Lower lobe of right lung (tissue), 2 donors: ENCODE data around the gene IGFL3. TPM values are rescaled to one million over a fixed set of nuclear protein-coding genes. Genes with fewer than 3 reads are reported as not detected.

Experiments used
- ATAC-seq, 2 donors: fragments of 200-7000 bp; cut with Tn5 transposase; one replicate each; pipeline ENCODE4 v1.9.1; 2020 to 2022; ENCODE audit warnings: mild to moderate bottlenecking in 2 of 2, moderate library complexity in 2 of 2
- DNase-seq: peaks from one replicate; pipeline ENCODE4 v3.0.0-alpha.2; 2020
- H3K27ac ChIP-seq: fragments of 200-600 bp; one replicate; pipeline ENCODE4 v1.8.0; 2022
- H3K27me3 ChIP-seq: fragments of 200-600 bp; one replicate; pipeline ENCODE4 v1.8.0; 2022; ENCODE audit warnings: low read depth
- H3K36me3 ChIP-seq: fragments of 200-600 bp; one replicate; pipeline ENCODE4 v1.8.0; 2022; ENCODE audit warnings: mild to moderate bottlenecking
- H3K4me1 ChIP-seq: fragments of 200-600 bp; one replicate; pipeline ENCODE4 v1.8.0; 2022
- H3K4me3 ChIP-seq: fragments of 200-600 bp; one replicate; pipeline ENCODE4 v1.8.0; 2022; ENCODE audit warnings: mild to moderate bottlenecking
- H3K9me3 ChIP-seq: fragments of 200-600 bp; one replicate; pipeline ENCODE4 v1.8.0; 2022
- intact Hi-C: fragments of 100-400 bp; cut with DNase I; formaldehyde crosslinking; loops from one replicate; pipeline ENCODE4 v1.11.0; 2022
- total RNA-seq: library from RNA; stranded (reverse); fragmentation: NEBNext Ultra II Directional; extraction: Animal tissue kit (Norgen Biotek cat#: 25700); gene quantifications from one replicate; pipeline ENCODE4 v1.2.1, GENCODE V29; 2021
- TF ChIP-seq, protein P1 (sequence below): fragments of 200-600 bp; IDR thresholded peaks from one replicate; pipeline ENCODE4 v1.8.0; 2022; ENCODE audit warnings: antibody characterized with exemption, mild to moderate bottlenecking
- donor health status: DM: no; HTN: yes; CAD: no; lungs with severe emphysema.

Gene IGFL3
- total RNA-seq, 1 donor from 2014 or later: not detected

DNA sequence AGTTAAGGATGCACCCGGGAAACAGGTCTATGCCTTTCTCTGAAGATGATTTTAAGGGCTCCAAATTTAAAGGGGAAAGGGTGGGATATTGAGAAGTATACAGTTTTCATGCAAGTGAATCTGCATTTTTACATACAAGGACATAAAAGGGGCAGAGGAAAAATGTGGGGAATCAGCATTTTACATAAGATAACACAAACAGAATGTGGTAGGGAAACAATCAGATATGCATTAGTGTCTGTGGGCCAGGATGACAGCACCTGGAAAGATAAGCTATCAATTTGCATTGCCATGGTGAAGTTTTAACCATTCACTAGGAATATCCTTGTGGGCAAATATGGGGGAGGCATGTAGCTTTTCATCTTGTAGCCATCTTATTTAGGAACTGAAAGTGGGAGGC, 24.1 kb downstream of the IGFL3 start:
- no peaks in the 10 kb centered on the region for H3K36me3 ChIP-seq
- ATAC-seq (no peak), DNase-seq (no peak)
- no peaks in the 10 kb centered on the region for H3K4me1 ChIP-seq
- TF ChIP-seq, protein P1, sequence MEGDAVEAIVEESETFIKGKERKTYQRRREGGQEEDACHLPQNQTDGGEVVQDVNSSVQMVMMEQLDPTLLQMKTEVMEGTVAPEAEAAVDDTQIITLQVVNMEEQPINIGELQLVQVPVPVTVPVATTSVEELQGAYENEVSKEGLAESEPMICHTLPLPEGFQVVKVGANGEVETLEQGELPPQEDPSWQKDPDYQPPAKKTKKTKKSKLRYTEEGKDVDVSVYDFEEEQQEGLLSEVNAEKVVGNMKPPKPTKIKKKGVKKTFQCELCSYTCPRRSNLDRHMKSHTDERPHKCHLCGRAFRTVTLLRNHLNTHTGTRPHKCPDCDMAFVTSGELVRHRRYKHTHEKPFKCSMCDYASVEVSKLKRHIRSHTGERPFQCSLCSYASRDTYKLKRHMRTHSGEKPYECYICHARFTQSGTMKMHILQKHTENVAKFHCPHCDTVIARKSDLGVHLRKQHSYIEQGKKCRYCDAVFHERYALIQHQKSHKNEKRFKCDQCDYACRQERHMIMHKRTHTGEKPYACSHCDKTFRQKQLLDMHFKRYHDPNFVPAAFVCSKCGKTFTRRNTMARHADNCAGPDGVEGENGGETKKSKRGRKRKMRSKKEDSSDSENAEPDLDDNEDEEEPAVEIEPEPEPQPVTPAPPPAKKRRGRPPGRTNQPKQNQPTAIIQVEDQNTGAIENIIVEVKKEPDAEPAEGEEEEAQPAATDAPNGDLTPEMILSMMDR: no peak
- intact Hi-C loops: no loop called here
- H3K27me3 ChIP-seq: peaks cover 13% of the 10 kb centered on the region
- peaks cover 10% of the 10 kb centered on the region for H3K9me3 ChIP-seq
- H3K4me3 ChIP-seq: no peak overlapping the region
- H3K27ac ChIP-seq: no peak overlapping the region

DNA sequence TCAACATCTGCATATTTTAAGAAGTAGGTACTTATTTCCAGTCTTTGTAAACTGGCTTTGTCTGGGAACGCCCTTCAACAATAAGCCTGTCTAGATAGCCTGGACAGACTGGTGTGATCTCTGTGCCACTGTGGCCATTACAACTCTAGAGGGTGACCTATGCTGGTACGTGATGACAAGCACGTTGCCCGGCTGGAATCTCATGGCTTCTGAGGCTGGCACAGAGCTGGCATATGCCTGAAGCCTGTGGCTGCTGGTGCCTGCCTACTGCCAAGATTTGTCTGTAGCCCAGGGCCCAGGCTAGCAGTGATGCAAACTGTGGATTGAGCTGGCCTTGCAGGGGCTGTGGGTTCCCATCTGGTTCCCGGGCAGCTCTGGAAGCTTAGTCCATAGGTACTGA, 34.0 kb downstream of the IGFL3 start:
- Histone ChIP-seq H3K4me1 (no peaks in the 10 kb centered on the region), H3K27me3 (peaks cover 6% of the 10 kb centered on the region), H3K9me3 (peaks cover 17% of the 10 kb centered on the region), H3K4me3 (no peak overlapping the region), H3K36me3 (no peaks in the 10 kb centered on the region), H3K27ac (no peak overlapping the region)
- no peak for ATAC-seq
- intact Hi-C loops: no loop called here
- TF ChIP-seq, protein P1: no peak
- DNase-seq: no peak

DNA sequence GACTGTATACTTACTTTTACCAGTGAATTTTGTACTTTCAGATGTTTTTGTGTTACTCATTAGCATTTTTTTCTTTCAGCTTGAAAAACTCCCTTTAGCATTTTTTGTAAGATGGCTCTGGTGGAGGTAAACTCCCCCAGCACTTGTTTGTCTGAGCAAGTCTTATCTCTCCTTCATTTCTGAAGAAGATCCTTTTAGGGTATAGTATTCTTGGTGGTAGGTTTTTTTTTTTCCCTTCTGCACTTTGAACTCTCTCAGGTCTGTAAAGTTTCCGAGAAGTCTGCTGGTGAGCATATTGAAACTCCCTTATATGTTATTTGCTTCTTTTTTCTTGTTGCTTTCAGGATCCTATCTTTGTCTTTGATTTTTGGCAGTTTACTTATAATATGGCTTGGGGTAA, 35.1 kb downstream of the IGFL3 start:
- intact Hi-C loops: no loop called here
- DNase-seq (no peak), ATAC-seq (no peak)
- no peak overlapping the region for H3K27ac ChIP-seq
- H3K4me3 ChIP-seq: no peak overlapping the region
- peaks cover 6% of the 10 kb centered on the region for H3K27me3 ChIP-seq
- TF ChIP-seq, protein P1: no peak
- H3K9me3 ChIP-seq: peaks cover 17% of the 10 kb centered on the region
- H3K4me1 ChIP-seq: no peaks in the 10 kb centered on the region
- H3K36me3 ChIP-seq: no peaks in the 10 kb centered on the region

DNA sequence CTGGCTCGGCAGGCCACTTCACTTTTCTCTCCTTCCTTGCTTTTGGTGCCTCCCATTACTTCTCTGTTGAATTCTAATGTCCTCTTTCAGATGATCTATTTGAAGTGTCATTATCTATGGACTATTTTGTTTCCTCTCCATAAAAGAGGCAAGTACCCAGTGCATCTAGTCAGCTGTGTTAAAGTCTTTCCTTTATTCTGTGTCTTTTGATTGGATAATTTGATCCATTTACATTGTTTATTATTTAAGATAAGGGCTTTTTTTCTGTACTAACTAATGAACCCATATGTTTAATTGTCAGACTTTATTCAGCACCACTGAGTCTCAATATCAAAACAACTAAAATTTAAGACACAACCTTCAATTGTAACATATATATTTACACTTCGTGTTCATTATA, 36.4 kb downstream of the IGFL3 start:
- no peaks in the 10 kb centered on the region for H3K36me3 ChIP-seq
- no peaks in the 10 kb centered on the region for H3K4me1 ChIP-seq
- no peak overlapping the region for H3K4me3 ChIP-seq
- H3K27me3 ChIP-seq: peaks cover 6% of the 10 kb centered on the region
- TF ChIP-seq, protein P1: no peak
- H3K27ac ChIP-seq: no peak overlapping the region
- H3K9me3 ChIP-seq: peaks cover 17% of the 10 kb centered on the region
- DNase-seq (no peak), ATAC-seq (no peak)
- intact Hi-C loops: no loop called here

DNA sequence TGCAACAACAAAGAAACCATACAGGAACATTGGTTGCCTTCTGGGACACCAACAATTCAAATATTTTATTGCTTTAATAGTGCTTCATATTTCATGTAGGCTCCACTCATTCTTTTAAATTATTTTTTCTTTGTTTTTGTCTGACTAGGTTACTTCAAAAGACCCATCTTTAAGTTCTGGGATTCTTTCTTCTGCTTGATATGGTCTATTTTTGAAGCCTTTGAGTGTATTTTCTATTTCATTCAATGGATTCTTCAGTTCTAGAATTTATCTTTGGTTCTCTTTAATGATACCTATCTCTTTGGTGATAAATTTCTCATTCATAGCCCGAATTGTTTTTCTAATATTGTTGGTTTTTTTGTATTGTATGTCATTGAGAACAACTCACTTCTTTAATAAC, 38.6 kb downstream of the IGFL3 start:
- H3K4me1 ChIP-seq: no peaks in the 10 kb centered on the region
- TF ChIP-seq, protein P1: no peak
- H3K27ac ChIP-seq: no peak overlapping the region
- ATAC-seq: no peak
- intact Hi-C loops: no loop called here
- no peak for DNase-seq
- no peaks in the 10 kb centered on the region for H3K27me3 ChIP-seq
- H3K9me3 ChIP-seq: peaks cover 17% of the 10 kb centered on the region
- H3K4me3 ChIP-seq: no peak overlapping the region
- H3K36me3 ChIP-seq: no peaks in the 10 kb centered on the region

DNA sequence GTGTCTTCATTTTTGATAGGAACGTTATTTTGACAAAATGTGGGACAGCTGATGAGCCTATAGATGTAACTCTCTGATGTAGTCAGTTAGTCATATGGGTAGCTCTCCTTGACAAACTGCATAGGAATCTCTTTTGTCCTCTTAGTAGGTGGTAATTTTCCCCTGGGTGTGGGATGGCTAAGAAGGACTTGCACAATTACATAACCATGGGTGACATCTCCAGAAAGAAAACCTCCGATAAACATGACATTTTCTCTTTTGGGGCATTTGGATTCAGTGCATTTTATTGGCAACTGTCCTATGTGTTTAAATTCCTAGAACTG, 41.8 kb downstream of the IGFL3 start:
- DNase-seq: no peak
- no peak for ATAC-seq
- H3K4me3 ChIP-seq: no peak overlapping the region
- no peak overlapping the region for H3K27ac ChIP-seq
- no peaks in the 10 kb centered on the region for H3K4me1 ChIP-seq
- peaks cover 10% of the 10 kb centered on the region for H3K9me3 ChIP-seq
- TF ChIP-seq, protein P1: no peak
- H3K36me3 ChIP-seq: no peaks in the 10 kb centered on the region
- peaks cover 10% of the 10 kb centered on the region for H3K27me3 ChIP-seq
- intact Hi-C loops: loop anchor here (5.0 kb wide), 1 partner anchor 180 kb away; no protein-coding TSS in a partner anchor
